RWPE1 (cell line): ENCODE data around the gene PHF20.
"Not testable (repeated sequence)": the region's sequence is repeated elsewhere in the genome, so short reads cannot be mapped to it uniquely, and the experiment has no call there.

Source experiments
- CTCF ChIA-PET: fragments of 350-600 bp; sonication (Branson Sonifier 250); formaldehyde crosslinking; extraction: SDS; loops from one replicate; lab custom pipeline; 2021; lab: Yijun Ruan, JAX
- POLR2A ChIA-PET: fragments of 400-600 bp; formaldehyde crosslinking; extraction: SDS; loops from one replicate; lab custom pipeline; 2020; ENCODE audit warnings: antibody characterized with exemption; ENCODE audit not compliant: low non-redundant PET; lab: Yijun Ruan, JAX
- DNase-seq: peaks from one replicate; pipeline ENCODE4 v3.0.0; 2012; ENCODE audit warnings: low spot score
- H3K27ac ChIP-seq: fragments of 450-650 bp; 2 replicates; pipeline ENCODE4 v1.5.1; 2017
- TF ChIP-seq, protein P1 (sequence below): fragments of 450-650 bp; conservative IDR thresholded peaks from 2 replicates; pipeline ENCODE4 v1.5.1; 2017; ENCODE audit warnings: low read depth, mild to moderate bottlenecking

Gene PHF20

DNA sequence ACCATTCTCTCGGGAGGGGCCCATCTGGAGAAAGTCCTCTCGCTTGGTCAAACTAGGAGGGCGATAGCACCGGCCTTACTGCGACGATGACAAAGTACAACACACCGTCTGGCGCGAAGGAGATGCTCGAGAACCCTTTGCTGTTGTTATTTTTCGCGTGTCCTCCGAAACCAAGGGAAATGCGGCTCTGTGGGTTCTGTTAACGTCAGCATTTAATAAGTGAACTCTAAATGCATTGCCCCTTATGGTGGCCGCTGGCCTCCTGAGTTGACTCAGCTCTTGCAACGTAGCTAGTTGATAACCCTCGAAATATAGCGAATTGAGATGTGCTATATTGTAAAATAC lies 183.1 kb downstream of the PHF20 start:
- POLR2A ChIA-PET = interaction anchor here (0.6 to 3.3 kb wide), 6 partner anchors 13 to 961 kb away, joined by 3 to 15 read pairs (median 4); partner anchors contain the start of gene RBM39
- CTCF ChIA-PET = interaction anchor here (0.5 to 2.5 kb wide), 22 partner anchors 11 to 341 kb away, joined by 3 to 17 read pairs (median 4); partner anchors contain the start of genes CNBD2 and RBM39
- TF ChIP-seq, protein P1, sequence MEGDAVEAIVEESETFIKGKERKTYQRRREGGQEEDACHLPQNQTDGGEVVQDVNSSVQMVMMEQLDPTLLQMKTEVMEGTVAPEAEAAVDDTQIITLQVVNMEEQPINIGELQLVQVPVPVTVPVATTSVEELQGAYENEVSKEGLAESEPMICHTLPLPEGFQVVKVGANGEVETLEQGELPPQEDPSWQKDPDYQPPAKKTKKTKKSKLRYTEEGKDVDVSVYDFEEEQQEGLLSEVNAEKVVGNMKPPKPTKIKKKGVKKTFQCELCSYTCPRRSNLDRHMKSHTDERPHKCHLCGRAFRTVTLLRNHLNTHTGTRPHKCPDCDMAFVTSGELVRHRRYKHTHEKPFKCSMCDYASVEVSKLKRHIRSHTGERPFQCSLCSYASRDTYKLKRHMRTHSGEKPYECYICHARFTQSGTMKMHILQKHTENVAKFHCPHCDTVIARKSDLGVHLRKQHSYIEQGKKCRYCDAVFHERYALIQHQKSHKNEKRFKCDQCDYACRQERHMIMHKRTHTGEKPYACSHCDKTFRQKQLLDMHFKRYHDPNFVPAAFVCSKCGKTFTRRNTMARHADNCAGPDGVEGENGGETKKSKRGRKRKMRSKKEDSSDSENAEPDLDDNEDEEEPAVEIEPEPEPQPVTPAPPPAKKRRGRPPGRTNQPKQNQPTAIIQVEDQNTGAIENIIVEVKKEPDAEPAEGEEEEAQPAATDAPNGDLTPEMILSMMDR = no peak
- DNase-seq = peak; percentile 67
- peak overlapping the region; percentile 99 for H3K27ac ChIP-seq

DNA sequence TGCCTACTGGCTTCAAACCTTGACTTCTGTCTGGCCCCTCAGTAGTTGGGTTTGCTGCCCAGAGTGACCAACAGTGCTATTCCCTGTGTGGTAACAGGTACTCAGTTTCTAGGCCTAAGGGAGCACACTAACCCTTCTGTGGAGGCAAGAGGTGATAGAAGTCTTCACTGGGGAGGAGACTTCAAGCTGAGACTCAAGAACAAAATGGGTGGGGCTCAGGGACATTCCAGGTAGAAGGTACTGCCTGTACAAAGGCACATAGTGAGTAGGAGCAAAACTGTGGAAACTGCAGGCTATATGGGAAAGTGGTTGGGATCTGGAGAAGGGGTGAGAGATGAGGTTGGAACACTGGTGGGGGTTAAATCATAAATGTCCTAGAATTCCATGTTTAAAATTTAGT lies 184.8 kb downstream of the PHF20 start:
- POLR2A ChIA-PET = no interaction called here
- H3K27ac ChIP-seq = no peak overlapping the region
- peak; percentile 32 for DNase-seq
- TF ChIP-seq, protein P1 = no peak
- CTCF ChIA-PET = no interaction called here

DNA sequence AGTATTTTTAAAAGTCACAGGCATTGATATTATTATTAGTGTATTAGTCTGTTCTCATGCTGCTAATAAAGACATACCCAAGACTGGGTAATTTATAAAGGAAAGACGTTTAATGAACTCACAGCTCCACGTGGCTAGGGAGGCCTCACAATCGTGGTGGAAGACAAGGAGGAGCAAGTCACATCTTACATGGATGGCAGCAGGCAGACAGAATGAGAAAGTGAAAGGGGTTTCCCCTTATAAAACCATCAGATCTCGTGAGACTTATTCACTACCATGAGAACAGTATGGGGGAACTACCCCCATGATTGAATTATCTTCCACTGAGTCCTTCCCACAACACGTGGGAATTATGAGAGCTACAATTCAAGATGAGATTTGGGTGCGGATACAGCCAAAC lies 187.5 kb downstream of the PHF20 start:
- DNase-seq, POLR2A ChIA-PET, H3K27ac ChIP-seq: not testable (repeated sequence)
- CTCF ChIA-PET = interaction anchor here (0.6 to 0.9 kb wide), 3 partner anchors 28 to 135 kb away, joined by 3 read pairs; no protein-coding TSS in a partner anchor

DNA sequence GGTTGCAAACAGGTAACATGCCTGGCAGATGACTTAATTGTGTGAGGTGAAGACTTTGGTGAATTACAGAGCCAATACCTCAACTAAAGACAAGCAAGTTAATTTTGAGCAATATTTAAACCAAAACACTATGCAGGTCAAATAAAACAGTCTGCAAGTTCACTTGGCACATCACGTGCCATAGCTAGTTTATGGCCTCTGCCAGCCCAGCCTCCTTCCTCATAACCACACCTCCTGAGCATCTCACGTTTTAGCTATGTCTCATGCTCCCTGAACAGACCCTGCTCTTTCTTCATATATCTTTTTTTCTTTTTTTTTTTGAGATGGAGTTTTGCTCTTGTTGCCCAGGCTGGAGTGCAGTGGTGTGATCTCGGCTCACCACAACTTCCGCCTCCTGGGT lies 192.1 kb downstream of the PHF20 start:
- TF ChIP-seq, protein P1 = no peak
- ChIA-PET CTCF (interaction anchor here (0.6 to 0.8 kb wide), 3 partner anchors 29 to 454 kb away, joined by 3 to 4 read pairs (median 4); no protein-coding TSS in a partner anchor), POLR2A (no interaction called here)
- no peak overlapping the region for H3K27ac ChIP-seq
- DNase-seq = no peak

DNA sequence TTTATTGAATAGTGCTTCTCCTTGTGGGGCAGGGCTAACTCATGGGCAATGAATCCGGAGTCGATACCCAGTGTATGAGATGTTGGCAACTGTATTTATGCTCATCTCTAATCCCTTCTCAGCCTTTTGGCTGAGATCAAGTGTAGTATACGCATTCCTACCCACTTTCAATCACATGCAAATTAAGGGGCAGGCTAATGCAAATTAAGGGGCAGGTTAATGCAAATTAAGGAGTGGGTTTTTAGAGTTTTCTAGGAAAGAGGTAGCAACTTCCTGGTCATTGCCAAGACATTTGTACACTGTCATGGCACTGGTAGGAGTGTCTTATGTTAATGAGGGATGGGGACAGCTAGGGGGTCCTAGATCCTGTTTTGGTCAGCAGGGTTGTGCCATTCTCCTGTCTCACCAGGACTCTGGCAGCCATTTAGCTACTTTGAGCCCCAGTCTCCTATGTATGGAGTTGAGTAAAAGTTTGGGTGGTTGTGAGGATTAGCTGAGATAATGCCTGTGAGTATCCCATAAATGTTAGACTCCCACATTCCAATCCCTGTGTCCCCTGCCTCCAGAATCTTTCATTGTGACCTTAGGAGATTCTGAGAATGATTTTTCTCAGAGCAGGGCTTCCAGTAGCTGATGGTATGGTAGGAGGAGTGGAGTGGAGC lies 196.3 kb downstream of the PHF20 start, which contains the start of gene CNBD2:
CNBD2 (plus strand) TSS at position 612 of the 662 bp plus-strand sequence. CDS start 173 bp downstream, outside the sequence.
- no peak within 1 kb of the TSS for H3K27ac ChIP-seq
- ChIA-PET CTCF (interaction anchor here (0.5 to 3.0 kb wide), 6 partner anchors 11 to 699 kb away, joined by 3 to 13 read pairs (median 4); partner anchors contain the start of gene SCAND1), POLR2A (interaction anchor here (1.0 kb wide), 1 partner anchor 14 kb away, joined by 4 read pairs; the partner anchor contains the start of gene SCAND1)
- TF ChIP-seq, protein P1 = no peak
- DNase-seq = no peak

DNA sequence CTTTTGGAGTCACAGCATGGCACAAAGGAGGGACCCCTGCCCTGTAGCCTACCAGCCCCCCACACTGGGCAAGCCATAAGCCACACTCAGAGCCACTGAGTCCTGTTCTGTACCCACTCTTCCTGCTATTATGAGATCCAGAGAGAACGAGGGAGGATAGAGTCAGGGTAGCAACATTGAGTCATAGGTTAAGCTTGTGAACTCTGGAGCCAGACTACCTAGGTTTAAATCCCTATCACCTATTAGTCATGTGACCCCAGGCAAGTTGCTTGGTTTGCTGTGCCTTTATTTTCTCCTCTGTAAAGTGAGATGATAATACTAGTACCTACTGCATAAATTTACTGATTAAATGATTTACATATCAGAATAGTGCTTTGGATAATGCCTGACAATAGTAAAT lies 197.1 kb downstream of the PHF20 start:
- DNase-seq = peak; percentile 94
- CTCF ChIA-PET = interaction anchor here (0.7 to 3.0 kb wide), 5 partner anchors 14 to 234 kb away, joined by 3 to 13 read pairs (median 5); partner anchors contain the start of gene SCAND1
- POLR2A ChIA-PET = no interaction called here
- H3K27ac ChIP-seq = no peak overlapping the region
- TF ChIP-seq, protein P1 = no peak
